Measurements from ENCODE around the gene PTPRK.

GRCh38 chr6:128513878-128514277 lies 6.5 kb downstream of the PTPRK start:
- no peak for TF ChIP-seq CTCF (conservative IDR thresholded peaks at IDR 0.05)
- no peak for TF ChIP-seq ZFX (IDR thresholded peaks at IDR 0.05)
